Small intestine (tissue), 7 donors: Measurements from ENCODE around the gene C3orf20. TPM values are rescaled to one million over a fixed set of nuclear protein-coding genes. Genes with fewer than 3 reads are reported as not detected.

Experiments
- DNase-seq, 2 donors: peaks; one replicate each; pipeline versions ENCODE4 v3.0.0 to v3.0.0-alpha.2; 2013
- FAIRE-seq: peaks from 2 replicates; lab custom pipeline; 2012; peaks lifted over from hg19 to GRCh38; lab: Jason Lieb, UNC
- H3K27ac ChIP-seq, 3 donors: one replicate each; pipeline ENCODE4 v1.5.1; 2013; ENCODE audit warnings: low read length in 2 of 3, mild to moderate bottlenecking in 2 of 3, control low read depth in 1 of 3, inconsistent platforms in 1 of 3, low read depth in 1 of 3, moderate library complexity in 1 of 3
- H3K27me3 ChIP-seq, 3 donors: one replicate each; pipeline ENCODE4 v1.6.1; 2013; ENCODE audit warnings: low read length in 3 of 3, inconsistent platforms in 1 of 3; ENCODE audit not compliant: control insufficient read depth in 3 of 3, insufficient read depth in 3 of 3
- H3K36me3 ChIP-seq, 3 donors: one replicate each; pipeline ENCODE4 v1.6.1; 2013; ENCODE audit warnings: low read length in 3 of 3, inconsistent platforms in 1 of 3, low read depth in 1 of 3, mild to moderate bottlenecking in 1 of 3, moderate library complexity in 1 of 3; ENCODE audit not compliant: control insufficient read depth in 3 of 3, insufficient read depth in 2 of 3
- H3K4me1 ChIP-seq, 3 donors: one replicate each; pipeline ENCODE4 v1.6.1; 2013; ENCODE audit warnings: low read length in 2 of 3, inconsistent platforms in 1 of 3, low read depth in 1 of 3, mild to moderate bottlenecking in 1 of 3, moderate library complexity in 1 of 3; ENCODE audit not compliant: control insufficient read depth in 3 of 3, insufficient read depth in 2 of 3
- H3K4me3 ChIP-seq, 3 donors: one replicate each; pipeline ENCODE4 v1.5.1; 2013; ENCODE audit warnings: low read length in 3 of 3, control low read depth in 1 of 3, inconsistent platforms in 1 of 3, low read depth in 1 of 3, mild to moderate bottlenecking in 1 of 3, moderate library complexity in 1 of 3
- H3K9me3 ChIP-seq, 2 donors: one replicate each; pipeline ENCODE4 v1.6.1; 2013; ENCODE audit warnings: low read depth in 1 of 2, low read length in 1 of 2; ENCODE audit not compliant: control insufficient read depth in 2 of 2, insufficient read depth in 1 of 2
- WGBS, 3 donors: extraction: QIAGEN DNeasy Blood & Tissue Kit; methylation state at CpG; one replicate each; pipeline ENCODE4 v1.1.7; 2013; 5-methylcytosine and 5-hydroxymethylcytosine counted together
- polyA plus RNA-seq, 4 donors: library from polyadenylated mRNA; stranded (reverse) in 3 of 4; unstranded in 1 of 4; fragments of 200-250 nt in 3 of 4; fragments of 120-200 nt in 1 of 4; gene quantifications; one replicate each; pipeline versions ENCODE4 v1.2.1 to v1.2.3, GENCODE V29; 2013
- donor health status: healthy with polysubstance abuse.
- donor health status: control.
- donor health status: control.
- donor health status: Bipolar disorder and iron deficiency.
- donor health status: healthy.

C3orf20 gene
- polyA plus RNA-seq, 4 donors, result 0.01 to 0.07 TPM; not detected in 2

DNA sequence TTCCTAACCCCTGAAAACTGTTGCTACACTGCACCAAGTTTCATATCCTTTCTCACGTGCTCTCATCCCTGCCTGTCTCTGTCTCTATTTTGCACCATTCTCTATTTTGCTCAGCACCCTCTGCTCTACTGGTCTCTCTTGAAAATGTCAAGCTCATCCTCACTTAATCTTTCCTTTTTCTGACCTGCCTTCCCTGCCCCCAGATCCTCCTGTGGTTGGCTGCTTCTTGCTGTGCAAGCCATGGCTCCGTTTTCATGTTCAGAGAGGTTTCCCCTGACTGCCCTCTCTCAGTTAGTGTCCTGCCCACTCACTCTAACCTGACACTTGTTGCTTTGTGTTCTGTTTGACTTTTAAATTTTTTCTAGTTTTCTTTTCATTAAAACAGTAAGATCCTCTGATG, 17.4 kb upstream of the C3orf20 start:
- Histone ChIP-seq H3K4me3 (no peak overlapping the region), H3K9me3 (no peaks in the 10 kb centered on the region), H3K27me3 (no peaks in the 10 kb centered on the region), H3K36me3 (peaks cover 21 to 45% (median 30%) of the 10 kb centered on the region in 3 donors), H3K4me1 (peaks cover 2 to 9% (median 4%) of the 10 kb centered on the region in 3 donors), H3K27ac (no peak overlapping the region)
- no peak for FAIRE-seq
- DNase-seq, result no peak
- 65 to 75% (median 74%) methylated on average over 2 of the region's 2 CpGs for WGBS, 3 donors

DNA sequence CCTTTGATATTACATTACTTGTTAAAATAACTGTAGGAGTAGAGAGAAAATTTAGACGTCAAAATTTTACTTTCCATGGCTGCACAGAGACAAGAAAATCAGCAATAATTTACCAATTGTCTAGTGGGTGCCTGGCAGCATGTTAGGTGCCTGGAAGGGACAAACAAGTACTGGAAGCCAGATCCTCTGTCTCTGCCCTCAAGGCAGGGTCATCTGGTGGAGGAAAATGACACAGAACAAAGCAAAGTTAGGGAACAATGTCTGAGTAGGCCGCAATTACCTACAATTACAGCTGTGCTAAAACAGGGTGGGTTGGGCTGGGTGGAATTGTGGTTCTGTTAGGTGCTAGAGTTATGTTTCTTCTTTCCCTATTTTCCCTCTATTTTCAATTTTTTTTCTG, 16.0 kb upstream of the C3orf20 start:
- WGBS, 3 donors, result 94 to 96% (median 94%) methylated on average over 2 of the region's 2 CpGs
- DNase-seq (no peak), FAIRE-seq (no peak)
- Histone ChIP-seq H3K36me3 (peaks cover 21 to 52% (median 34%) of the 10 kb centered on the region in 3 donors), H3K9me3 (no peaks in the 10 kb centered on the region), H3K27ac (no peak overlapping the region), H3K27me3 (no peaks in the 10 kb centered on the region), H3K4me3 (no peak overlapping the region), H3K4me1 (no peaks in the 10 kb centered on the region)

DNA sequence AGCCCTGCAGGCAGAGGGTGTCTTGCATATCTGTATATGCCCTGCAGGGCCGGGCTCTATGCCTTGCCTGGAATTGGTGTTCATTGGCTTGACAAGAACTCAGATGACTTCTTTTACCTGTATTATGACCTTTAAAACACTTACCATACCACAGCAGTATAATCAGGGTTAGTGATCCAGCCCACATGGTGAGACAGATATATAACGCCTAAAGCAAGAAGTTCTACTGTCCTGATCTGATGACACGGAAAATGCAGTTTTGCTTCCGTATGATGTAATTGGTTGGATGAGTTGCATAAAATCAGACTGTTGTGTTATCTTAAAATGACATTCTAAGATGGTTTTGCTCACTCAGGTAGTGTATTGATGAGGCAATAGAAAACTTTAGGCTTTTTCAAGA, 14.0 kb upstream of the C3orf20 start:
- H3K36me3 ChIP-seq, result peaks cover 30 to 56% (median 35%) of the 10 kb centered on the region in 3 donors
- FAIRE-seq, result no peak
- H3K27ac ChIP-seq, result no peak overlapping the region
- no peak overlapping the region for H3K4me3 ChIP-seq
- H3K27me3 ChIP-seq, result no peaks in the 10 kb centered on the region
- H3K9me3 ChIP-seq, result no peaks in the 10 kb centered on the region
- peaks cover 0 to 2% (median 0%) of the 10 kb centered on the region in 3 donors for H3K4me1 ChIP-seq
- no peak for DNase-seq
- 73 to 85% (median 81%) methylated on average over 4 of the region's 4 CpGs for WGBS, 3 donors

GRCh38 chr3:14663396-14664135, 11.4 kb upstream of the C3orf20 start:
- 74 to 86% (median 77%) methylated on average over 5 of the region's 5 CpGs for WGBS, 3 donors
- H3K4me3 ChIP-seq, result no peak overlapping the region
- no peak for FAIRE-seq

GRCh38 chr3:14664170-14664569, 10.8 kb upstream of the C3orf20 start:
- H3K27ac ChIP-seq, result no peak overlapping the region
- FAIRE-seq (no peak), DNase-seq (no peak)
- 86 to 89% (median 86%) methylated on average over 3 of the region's 3 CpGs for WGBS, 3 donors
- peaks cover 0 to 14% (median 0%) of the 10 kb centered on the region in 3 donors for H3K4me1 ChIP-seq
- peaks cover 26 to 48% (median 35%) of the 10 kb centered on the region in 3 donors for H3K36me3 ChIP-seq
- no peaks in the 10 kb centered on the region for H3K27me3 ChIP-seq
- H3K9me3 ChIP-seq, result no peaks in the 10 kb centered on the region
- no peak overlapping the region for H3K4me3 ChIP-seq

More at GRCh38 chr3:14663396-14664135, 11.4 kb upstream of the C3orf20 start:
- H3K9me3 ChIP-seq, result no peaks in the 10 kb centered on the region
- DNase-seq, result no peak
- H3K27me3 ChIP-seq, result no peaks in the 10 kb centered on the region
- peaks cover 0 to 14% (median 0%) of the 10 kb centered on the region in 3 donors for H3K4me1 ChIP-seq
- H3K27ac ChIP-seq, result no peak overlapping the region
- peaks cover 25 to 48% (median 33%) of the 10 kb centered on the region in 3 donors for H3K36me3 ChIP-seq

DNA sequence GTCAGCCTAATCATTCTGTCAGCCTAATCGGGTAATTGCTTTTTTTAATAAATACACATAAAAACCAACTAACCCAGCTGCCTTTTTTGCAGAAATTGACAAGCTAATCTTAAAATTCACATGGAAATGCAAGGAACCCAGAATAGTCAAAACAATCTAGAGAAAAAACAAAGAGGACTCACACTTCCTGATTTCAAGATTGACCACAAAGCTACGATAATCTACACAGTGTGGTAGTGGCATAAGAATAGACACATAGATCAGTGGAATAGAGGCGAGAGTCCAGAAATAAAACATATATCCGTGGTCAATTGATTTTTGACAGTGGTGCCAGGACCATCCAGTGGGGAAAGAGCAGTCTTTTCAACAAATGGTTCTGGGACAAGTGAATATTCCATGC, 2.4 kb upstream of the C3orf20 start:
- 79 to 84% (median 84%) methylated on average over 4 of the region's 4 CpGs for WGBS, 3 donors
- no peak for FAIRE-seq
- Histone ChIP-seq H3K27ac (no peak overlapping the region), H3K4me3 (no peak overlapping the region), H3K4me1 (peaks cover 0 to under 1% (median 0%) of the 10 kb centered on the region in 3 donors), H3K27me3 (no peaks in the 10 kb centered on the region), H3K36me3 (peaks cover 14 to 35% (median 31%) of the 10 kb centered on the region in 3 donors), H3K9me3 (no peaks in the 10 kb centered on the region)
- DNase-seq, result no peak

DNA sequence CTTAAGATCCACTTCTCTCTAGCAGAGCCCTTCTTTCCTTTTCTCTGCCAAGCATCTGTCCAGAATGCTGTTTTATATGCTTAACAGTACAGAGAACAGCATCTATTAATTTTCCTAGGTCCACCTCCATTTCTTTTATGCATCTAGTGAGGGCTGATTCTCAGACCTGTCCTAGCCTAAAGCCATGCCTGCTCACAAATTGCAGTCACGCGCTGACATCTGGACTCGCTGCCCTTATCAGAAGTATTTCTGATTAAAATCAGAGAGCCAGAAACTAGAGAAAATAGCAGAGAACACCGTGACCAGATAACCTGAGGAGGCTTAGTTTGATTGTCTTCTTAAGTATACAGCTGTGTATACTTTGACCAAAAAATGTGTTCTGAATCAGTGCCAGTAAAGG, 1.9 kb downstream of the C3orf20 start:
- Histone ChIP-seq H3K4me3 (no peak overlapping the region), H3K27ac (no peak overlapping the region), H3K4me1 (no peaks in the 10 kb centered on the region), H3K36me3 (peaks cover 0 to 9% (median 6%) of the 10 kb centered on the region in 3 donors), H3K27me3 (no peaks in the 10 kb centered on the region), H3K9me3 (peaks cover 0 to 3% of the 10 kb centered on the region in 2 donors)
- WGBS, 3 donors, result 57 to 71% (median 66%) methylated on average over 4 of the region's 4 CpGs
- FAIRE-seq, result no peak
- DNase-seq, result no peak

- no peaks in the 10 kb centered on the region for H3K4me1 ChIP-seq
- H3K36me3 ChIP-seq, result peaks cover 0 to 6% (median 2%) of the 10 kb centered on the region in 3 donors
- H3K4me3 ChIP-seq, result no peak overlapping the region
- peaks cover 0 to 3% of the 10 kb centered on the region in 2 donors for H3K9me3 ChIP-seq
- no peaks in the 10 kb centered on the region for H3K27me3 ChIP-seq
- DNase-seq (peak; percentile 24 to 30), FAIRE-seq (no peak)
- 35 to 57% (median 47%) methylated on average over 7 of the region's 7 CpGs for WGBS, 3 donors
- no peak overlapping the region for H3K27ac ChIP-seq
Observed at GRCh38 chr3:14678015-14678503, 3.1 kb downstream of the C3orf20 start.
